ENCODE results near the gene MRPL37. TPM values are rescaled to one million over a fixed set of nuclear protein-coding genes. Genes with fewer than 3 reads are reported as not detected.

Gene MRPL37
- total and polyA plus RNA-seq, 2 of the 4 experiments (the other 2 are of a cell fraction): 42.8 to 132 TPM

GRCh38 chr1:54160351-54160750 lies 39.6 kb upstream of the MRPL37 start:
- dilution Hi-C loops (cut with HindIII; ENCODE audit: low sequenced_read_pairs, unreplicated experiment) (no loop called here), in situ Hi-C loops (cut with MboI; ENCODE audit: low sequenced_read_pairs) (no loop called here), intact Hi-C loops (cut with micrococcal nuclease) (no loop called here)
- Histone ChIP-seq H4K5ac (ENCODE audit: low read depth, low read length) (no peak overlapping the region), H3K9ac (ENCODE audit: low read depth, low read length) (no peak overlapping the region), H4K8ac (ENCODE audit: low read depth in 2 of 2, low read length in 2 of 2) (no peak overlapping the region), H3K23ac (ENCODE audit: low read depth, low read length) (no peak overlapping the region), H3K56ac (ENCODE audit: extremely low read depth, insufficient read depth, low read length) (no peak overlapping the region), H3K14ac (replicated peaks; ENCODE audit: low read depth, low read length) (no peak overlapping the region), H3K9me1 (ENCODE audit: insufficient read depth, low read length) (0 out of 2 replicates have a peak, but pooled peaks cover 6% of the 10 kb centered on the region), H3K27ac (ENCODE audit: insufficient read depth, low read length) (no peak overlapping the region), H2BK15ac (ENCODE audit: low read depth, low read length) (no peak overlapping the region), H3K4me3 (ENCODE audit: insufficient read depth, low read depth, low read length) (no peak overlapping the region), H2BK5ac (ENCODE audit: low read depth, low read length, poor library complexity, severe bottlenecking) (no peak overlapping the region), H3K18ac (ENCODE audit: low read depth, low read length) (no peak overlapping the region), H3K27me3 (ENCODE audit: control insufficient read depth, insufficient read depth, low read length) (peaks cover 8% of the 10 kb centered on the region; the same call in 1 of the 2 replicates), H3K79me1 (ENCODE audit: low read depth in 1 of 2, low read length in 2 of 2) (no peaks in the 10 kb centered on the region), H2BK120ac (ENCODE audit: low read depth, low read length) (no peak overlapping the region), H2AK9ac (replicated peaks; ENCODE audit: low read depth, low read length, poor library complexity) (no peak overlapping the region), H3K36me3 (ENCODE audit: control insufficient read depth, insufficient read depth, low read length) (no peaks in the 10 kb centered on the region), H3K9me3 (ENCODE audit: control insufficient read depth, insufficient read depth, low read length) (no peaks in the 10 kb centered on the region), H2BK20ac (ENCODE audit: low read depth, low read length) (no peak overlapping the region), H4K91ac (ENCODE audit: insufficient read depth, low read depth, low read length) (no peak overlapping the region), H2AFZ (replicated peaks; ENCODE audit: low read length, poor library complexity) (peak overlapping the region; percentile 5), H3K4ac (ENCODE audit: low read depth, low read length) (no peak overlapping the region), H3K4me1 (ENCODE audit: control insufficient read depth, insufficient read depth, low read length) (no peaks in the 10 kb centered on the region; the same call in 1 of the 2 replicates), H3K4me2 (ENCODE audit: low read depth, low read length) (no peak overlapping the region), H4K20me1 (ENCODE audit: insufficient read depth, low read length) (no peaks in the 10 kb centered on the region), H2AK5ac (ENCODE audit: low read depth, low read length) (no peak overlapping the region)
- no peak for ATAC-seq (ENCODE audit: low read depth)
- BruUV-seq (replicated peaks): no TSS peak
- ChIA-PET CTCF (no interaction called here), POLR2A (ENCODE audit: unreplicated experiment) (no interaction called here)
- TF ChIP-seq CHD1 (IDR thresholded peaks at IDR 0.05; ENCODE audit: low read depth, low read length) (no peak), MXI1 (IDR thresholded peaks at IDR 0.05; ENCODE audit: borderline replicate concordance, low read depth, low read length) (no peak)
- no peak for DNase-seq
- WGBS, 2 experiments (ENCODE audit: extremely low coverage in 2 of 2, insufficient read length in 1 of 2): 17% methylated on average over 2 of the region's 3 CpGs; no CpG with 5 or more reads in 1 of the 2 experiments

Data from IMR-90 (cell line).